Measurements from ENCODE around the gene C2CD4A.
A peak's percentile ranks its signal among the peaks of the same experiment; 100 is the strongest.

The C2CD4A gene

DNA sequence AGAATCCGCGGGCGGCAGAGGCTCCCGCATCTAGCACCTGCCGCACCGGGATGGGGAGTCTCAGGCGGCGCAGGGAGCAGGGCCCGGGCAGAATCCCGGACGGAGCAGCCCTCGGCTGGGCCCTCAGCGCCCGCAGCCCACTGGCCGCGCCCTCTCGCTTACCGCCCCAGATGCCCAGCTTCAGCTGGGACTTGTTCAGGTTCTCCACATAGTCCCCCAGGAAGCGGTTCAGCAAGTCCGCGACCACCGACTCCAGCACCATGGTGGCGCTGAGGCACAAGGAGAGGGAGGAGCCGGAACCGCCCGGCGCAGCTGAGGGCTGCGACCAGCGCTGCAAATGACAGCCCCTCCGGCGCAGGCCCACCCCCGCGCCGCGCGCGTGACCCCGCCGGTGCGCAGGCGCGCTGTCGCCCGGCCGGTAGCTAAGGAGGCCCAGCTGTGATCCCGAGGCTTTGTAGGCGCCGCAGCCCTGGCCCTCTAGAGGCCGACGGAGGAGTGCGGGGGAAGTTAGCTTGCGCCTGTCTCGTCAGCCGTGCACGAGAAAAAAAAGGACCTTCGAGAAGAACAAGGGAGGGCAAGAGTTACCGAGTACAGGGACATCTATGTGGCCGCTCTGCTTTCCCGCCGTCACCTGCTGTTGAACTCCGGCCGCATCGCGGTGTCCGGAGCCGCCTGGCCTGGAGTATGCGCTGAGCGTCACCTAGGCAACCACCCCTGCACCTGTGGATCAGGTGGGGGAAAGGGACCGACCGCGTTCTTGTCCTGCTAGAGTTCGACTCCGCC lies 6.5 kb upstream of the C2CD4A start, which contains the start of gene VPS13C:
Gene VPS13C, minus strand, starts transcription at position 335 of the 783 bp plus-strand sequence. Its CDS starts 73 bp downstream, at position 262.
- peak; percentile 98 for DNase-seq

DNA sequence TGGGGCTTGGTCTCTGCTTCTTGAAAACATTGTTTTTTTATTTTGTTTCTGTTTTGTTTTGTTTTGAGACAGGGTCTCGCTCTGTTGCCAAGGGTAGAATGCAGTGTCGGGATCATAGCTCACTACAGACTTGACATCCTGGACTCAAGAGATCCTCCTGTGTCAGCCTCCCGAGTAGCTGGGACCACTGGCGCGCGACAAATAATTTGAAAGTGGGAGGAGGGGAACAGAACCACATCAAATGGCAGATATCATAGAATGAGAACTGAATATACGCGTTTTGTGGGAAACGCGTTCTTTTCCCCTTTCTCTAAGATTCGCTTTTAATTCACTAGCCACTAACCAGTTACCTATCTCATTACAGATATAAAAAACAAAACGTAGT lies 5.9 kb upstream of the C2CD4A start:
- no peak for DNase-seq

DNA sequence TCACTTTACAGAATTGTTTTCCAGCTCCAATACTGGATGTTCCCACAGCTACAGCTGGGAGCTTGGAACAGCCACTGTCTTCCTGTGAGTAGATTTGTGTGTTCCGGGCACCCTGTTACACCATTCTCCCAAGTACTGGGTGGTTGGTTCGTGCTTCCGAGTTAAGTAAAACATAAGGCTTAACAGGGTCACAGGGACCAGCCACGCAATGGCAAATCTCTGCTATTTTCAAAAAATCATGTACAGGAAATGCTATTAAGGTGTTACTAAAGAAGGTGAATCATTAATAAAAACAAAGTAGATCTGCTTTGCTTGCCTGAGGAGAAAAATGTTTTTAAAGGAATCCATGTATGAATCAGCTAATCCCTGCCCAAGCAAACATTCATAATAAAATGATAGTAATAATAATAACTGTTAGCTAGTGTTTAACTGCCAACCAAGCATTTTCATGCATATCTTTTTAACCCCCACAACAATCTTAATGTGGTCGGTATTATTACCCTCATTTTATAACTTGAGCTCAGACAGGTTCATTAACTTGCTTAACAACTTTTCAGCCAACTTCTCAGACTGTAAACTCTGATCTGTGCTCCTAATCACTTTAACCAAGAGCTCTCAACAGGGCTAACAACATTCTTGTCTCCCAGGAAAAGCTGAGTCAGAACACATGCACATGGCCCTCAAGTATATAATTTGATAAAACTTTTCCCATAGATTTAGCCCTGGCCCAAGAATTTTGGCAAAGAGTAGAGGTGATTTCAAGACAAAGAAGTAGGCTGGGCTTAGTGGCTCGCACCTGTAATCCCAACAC lies 2.7 kb upstream of the C2CD4A start:
- peak; percentile 17 for DNase-seq

DNA sequence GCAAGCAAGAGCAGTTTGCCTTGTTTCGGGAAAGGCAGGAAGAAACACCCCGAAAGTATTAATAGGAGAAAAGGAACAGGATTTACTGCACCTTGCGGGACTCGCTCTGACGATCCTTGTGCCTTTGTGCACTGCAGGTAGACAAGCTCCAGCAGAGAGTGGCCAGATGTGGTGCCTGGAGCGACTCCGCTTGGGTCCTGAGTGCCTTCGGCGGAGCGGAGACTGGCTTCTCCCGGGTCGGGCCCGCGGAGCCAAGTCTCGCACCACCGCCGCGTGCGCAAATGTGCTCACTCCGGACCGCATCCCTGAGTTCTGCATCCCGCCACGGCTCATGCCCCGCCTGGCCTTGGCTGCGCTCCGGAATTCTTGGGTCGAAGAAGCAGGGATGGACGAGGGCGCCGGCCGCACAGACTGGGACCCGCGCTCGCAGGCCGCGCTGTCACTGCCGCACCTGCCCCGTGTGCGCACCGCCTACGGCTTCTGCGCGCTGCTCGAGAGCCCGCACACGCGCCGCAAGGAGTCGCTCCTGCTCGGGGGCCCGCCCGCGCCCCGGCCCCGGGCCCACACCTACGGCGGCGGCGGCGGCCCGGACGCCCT lies 769 bp downstream of the C2CD4A start:
- peak; percentile 86 for DNase-seq

DNA sequence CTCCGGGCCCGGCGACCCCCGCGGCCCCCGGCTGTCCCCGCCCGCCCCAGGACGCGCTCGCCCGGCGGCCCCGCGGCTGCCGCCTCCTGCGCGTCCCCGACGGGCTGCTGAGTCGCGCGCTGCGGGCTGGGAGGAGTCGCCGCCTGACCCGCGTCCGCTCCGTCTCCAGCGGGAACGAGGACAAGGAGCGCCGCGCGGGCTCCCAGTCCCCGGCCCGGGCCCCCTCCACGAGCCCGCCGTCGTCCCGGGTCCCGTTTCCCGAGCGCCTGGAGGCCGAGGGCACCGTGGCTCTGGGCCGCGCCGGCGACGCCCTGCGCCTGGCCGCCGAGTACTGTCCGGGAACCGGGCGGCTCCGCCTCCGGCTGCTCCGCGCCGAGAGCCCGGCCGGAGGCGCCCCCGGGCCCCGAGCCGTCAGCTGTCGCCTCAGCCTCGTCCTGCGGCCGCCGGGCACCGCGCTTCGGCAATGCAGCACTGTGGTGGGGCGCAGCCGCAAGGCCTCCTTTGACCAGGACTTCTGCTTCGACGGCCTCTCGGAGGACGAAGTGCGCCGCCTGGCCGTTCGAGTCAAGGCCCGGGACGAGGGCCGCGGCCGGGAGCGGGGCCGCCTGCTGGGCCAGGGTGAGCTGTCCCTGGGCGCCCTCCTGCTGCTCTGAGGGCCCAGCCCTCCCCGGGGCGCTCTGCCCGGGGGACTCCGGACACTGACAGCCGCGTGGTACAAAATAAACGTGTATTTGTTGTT lies 1.5 kb downstream of the C2CD4A start:
- peak; percentile 80 for DNase-seq

DNA sequence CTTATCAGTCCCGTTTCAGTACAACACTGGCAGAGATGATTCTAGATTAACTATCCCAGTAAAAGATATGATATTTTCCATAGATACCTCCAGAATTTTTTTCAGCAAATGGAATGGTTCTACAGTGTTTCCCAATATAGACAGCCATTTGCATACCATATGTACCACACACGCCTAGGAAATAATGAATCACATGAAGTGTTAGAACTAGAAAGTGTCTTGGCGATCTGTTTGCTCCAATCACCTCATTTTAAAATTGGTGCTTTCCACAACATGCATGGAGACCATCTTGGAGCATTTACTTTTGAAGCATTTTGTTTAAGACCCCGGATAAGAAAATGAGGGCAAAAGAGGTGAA lies 2.0 kb downstream of the C2CD4A start:
- DNase-seq: peak; percentile 55

DNA sequence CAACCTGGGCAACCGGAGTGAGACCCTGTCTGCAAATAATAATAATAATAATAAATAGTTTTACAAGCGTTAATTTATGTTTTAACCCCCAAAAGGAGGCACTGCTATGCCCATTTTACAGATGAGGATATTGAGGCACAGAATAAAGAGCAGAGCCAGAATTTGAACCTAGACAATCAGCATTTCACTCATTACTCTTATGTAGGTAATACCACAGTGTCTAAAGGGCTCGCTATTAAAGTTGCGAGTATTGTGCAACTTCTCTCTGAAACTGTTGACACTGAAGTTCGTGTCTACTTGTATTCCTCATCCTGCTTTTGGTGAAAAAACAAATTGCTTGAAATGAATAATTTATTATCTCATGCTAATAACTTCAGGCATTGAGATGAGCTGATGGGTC lies 2.8 kb downstream of the C2CD4A start:
- no peak for DNase-seq

DNA sequence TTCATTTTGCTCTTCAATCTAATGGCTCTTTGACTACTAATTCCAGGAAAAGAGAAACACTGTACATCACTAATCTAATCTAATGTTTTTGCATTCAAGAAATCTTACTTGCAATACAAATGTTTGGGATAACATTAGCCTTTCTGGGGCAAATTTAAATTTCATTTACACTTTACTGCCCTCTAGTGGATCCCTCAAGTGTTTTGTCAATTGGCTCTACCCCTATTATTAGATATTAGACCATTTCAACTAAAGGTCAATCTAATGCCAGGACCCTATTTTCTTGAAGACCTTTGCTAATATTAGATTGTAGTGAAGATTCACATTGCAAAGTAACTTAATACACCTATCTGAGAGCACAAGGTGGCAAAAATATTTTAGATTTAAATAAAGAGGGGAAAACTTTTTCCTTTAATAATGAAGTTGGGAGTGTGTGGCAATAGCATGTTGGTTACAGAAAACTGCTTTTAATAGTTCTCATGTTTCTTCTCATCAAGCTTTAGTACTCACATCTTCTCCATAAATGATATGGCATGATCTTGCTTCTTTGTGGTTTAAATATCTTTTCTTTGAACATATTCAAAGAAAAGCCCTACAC lies 5.0 kb downstream of the C2CD4A start:
- DNase-seq: peak; percentile 69

DNA sequence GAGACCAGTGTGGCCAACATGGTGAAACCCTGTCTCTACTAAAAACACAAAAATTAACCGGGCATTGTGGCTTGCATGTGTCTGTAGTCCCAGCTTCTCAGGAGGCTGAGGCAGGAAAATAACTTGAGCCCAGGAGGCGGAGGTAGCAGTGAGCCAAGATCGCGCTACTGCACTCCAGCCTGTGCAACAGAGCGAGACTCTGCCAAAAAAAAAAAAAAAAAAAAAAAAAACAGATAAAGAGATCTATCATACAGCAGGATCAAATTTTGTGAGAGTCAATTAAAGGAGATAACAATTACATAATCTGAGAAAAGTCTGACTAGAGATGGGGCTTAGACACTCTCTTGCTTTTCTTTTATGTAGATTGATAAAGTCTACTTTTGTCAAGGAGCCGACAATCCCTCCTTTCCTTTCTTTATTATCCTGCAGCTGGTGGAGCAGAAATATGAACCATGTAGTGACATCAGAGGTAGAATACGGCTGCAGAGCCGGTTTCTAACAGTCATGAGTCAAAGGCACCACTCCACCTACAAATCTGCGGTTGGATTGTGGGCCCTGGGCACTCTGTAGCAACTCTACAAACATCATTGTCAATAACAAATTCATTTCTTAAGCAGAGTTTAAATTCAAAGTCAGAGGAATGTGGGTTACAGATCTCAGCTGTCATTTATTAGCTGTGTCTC lies 9.0 kb downstream of the C2CD4A start:
- DNase-seq: no peak

DNA sequence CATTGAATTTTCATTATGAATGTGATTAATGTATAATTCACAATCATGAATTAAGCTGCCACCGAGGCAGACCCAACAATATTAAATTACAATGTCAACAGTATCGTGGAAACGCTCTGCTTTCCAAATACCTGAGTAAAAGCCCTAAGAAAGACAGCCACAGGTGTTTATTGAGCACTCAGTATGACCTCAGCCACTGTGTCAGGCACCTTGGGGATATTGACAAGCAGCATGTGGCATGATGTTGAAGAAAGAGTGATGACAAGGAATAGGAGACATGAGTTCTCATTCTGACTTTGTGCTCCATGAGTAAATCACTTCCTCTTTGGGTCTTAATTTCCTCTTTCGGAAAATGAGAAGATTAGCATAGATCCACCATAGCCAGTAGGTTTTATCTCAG lies 12.8 kb downstream of the C2CD4A start:
- peak; percentile 42 for DNase-seq

DNA sequence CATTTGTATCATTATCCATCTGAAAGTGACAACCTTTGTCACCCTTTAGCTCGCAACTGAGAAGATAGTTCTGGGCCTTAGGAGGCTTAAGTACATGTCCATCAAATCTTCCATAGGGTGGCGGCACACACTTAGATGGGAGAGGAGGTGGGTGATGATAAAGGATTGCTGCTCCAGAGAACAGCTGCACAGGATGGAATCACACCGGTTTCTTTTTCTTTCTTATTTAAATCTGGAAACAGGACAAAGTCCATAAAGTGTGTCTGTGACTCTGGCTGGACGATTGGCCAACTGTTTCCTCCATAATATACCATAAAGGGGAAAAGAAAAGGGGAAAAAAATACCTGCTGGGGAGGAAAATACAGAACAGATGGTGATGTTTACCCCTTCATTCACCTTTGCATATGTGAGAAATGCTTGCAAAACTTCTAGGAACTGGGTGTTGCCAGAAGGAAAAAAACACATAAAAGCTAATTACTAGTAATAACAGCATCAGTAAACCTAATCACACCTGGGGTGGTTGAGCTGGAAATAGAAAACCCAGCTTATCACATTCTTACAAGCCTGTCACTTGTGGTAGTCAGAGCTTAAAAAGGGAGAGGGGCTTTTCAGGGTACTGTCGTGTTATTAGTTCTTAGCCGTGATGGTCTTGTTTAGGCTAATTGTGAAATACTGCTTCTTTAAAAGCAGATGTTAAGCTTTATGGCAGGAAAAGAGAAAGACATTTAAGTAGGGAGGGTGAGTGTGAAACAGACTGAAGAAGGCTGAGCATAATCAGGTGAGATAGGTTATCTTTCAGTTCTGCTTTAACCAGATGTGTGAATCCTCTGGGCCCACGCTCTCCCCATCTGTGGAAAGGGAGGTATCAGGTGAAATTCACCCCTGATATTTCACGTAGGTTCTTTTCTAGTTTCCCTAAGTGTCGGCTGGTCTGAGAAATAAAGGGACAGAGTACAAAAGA lies 16.7 kb downstream of the C2CD4A start:
- DNase-seq: peak; percentile 97

DNA sequence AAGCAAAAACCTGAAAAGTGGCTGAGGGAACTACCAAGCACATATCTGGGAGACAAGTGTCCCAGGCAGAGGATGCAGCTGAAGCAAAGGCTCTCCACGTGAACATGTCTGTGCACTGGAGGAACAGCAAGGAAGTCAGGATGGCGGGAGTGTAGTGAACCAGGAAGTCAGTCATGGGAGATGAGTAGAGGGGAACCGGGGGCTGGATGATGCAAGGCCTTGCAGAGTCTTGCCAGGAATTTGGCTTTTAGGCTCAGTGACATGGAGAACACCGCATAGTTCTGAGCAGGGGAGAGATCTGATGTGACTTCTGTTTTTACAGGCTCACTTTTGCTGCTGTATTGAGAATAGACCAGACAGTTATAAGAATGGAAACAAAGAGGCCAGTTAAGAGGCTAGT lies 19.0 kb downstream of the C2CD4A start:
- DNase-seq: no peak

DNA sequence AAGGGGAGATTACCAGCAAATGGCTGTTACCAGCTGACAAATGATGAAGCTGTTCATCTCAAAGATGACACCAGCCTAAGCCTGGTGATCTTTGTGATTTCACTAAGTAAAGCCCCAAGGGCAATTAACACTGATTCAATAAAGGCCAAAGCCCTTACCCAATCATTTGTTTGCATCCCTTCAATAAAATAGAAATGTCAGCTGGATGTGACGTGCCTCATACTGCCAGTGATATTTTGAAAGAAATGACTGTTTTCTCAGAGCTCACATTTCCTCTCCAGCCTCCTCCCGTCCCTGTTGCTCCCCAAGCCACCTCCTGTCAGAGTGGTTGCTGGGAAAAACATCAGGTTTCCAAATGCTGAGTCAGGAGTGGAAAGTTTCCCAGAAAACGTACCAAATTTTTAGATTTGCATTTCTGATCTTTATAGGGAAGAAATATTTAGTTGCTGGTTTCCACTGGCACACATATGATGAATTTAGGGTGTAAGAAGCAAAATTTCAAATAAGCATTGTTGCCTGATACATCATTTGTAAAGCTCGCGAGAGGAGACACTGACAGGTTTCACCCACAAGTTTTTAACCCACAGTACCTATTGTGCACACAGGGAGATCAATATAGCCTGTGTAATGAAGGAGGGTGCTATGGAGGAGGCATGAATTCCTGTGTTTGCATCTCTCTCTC lies 21.0 kb downstream of the C2CD4A start:
- DNase-seq: peak; percentile 96

DNA sequence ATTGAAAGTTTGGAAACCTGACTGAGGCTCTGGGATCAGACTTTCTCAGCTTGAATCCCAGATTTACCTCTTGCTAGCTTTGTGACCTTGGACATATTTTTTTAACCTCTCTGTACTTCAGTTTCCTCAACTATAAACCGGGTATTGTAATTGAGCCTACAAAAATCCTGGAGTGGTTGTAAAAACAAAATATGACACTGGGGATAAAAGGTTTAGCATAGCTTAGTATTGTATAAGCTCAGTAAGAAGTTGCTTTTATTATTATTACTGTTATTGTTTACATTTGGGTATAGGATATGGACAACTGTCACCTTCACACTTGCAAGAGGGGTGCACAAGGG lies 21.5 kb downstream of the C2CD4A start:
- no peak for DNase-seq

DNA sequence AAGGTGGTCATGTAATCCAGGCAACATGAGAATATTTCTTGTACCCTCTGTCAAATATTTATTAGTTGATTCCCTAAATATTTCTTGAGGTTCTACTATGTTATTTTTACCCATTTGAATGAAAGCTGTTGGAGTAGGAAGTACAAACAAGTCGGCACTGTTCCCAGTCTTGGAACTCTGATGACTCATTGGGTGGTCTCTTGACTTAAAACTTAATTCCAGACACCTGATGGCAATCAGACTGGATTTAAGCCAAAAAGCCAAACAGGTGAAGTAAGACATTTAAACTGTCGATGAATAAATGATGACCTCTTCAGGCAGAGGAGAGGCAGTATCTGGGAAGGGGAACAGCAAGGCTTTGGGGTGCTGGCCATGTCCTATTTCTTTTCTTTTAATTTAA lies 22.8 kb downstream of the C2CD4A start:
- DNase-seq: peak; percentile 61

DNA sequence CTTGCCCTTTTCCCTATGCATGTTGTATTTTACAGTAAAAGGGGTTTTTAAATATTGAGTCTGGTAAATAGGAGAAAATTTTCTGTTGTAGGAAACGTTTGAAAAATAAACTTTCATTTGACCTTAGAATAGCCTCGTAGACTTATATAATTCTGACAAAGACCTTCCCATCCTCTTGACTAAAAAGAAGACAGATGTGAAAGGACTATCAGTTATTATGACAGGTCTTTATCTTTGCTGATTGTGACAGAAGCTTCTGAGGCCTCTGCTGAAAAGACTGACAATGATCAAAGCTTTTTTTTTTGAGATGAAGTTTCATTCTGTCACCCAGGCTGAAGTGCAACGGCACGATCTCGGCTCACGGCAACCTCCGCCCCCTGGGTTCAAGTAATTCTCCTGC lies 24.2 kb downstream of the C2CD4A start:
- DNase-seq: no peak

DNA sequence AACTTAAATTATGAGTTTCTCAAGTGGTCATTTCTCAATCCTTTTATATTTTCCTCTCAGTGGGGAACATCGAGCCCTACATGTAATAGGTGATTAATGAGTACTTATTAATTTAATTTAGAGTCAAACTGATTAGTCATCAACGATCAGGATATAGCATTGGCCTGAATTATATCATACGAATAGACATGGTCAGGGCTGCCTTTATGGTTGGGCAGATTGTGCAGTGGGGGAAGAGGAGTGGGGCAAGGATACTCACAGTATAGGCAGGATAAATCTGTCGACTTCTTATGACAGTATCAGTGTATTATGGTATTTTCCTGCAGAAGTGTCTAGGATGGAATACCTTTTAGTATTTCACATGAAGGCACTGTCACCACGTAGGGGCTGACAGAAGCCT lies 27.0 kb downstream of the C2CD4A start:
- DNase-seq: no peak

DNA sequence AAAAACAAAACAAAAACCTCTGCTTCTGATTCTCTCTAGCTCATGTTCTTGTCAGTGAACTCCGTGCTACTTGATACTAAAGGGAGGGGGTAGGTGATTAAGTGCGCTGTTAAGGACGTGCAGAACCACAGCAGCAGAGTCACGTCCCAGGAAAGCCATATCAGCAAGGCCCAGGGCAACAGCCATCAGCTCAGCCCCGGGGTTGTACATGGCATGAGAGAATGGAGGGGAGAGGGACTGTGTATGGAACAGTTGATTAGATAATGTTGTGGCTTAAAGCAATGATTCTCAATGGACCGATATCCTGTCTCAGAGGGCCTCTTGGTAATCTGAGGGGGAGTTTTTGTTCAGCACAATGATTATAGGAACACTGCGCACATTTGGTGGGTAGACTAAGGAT lies 27.6 kb downstream of the C2CD4A start:
- no peak for DNase-seq

DNA sequence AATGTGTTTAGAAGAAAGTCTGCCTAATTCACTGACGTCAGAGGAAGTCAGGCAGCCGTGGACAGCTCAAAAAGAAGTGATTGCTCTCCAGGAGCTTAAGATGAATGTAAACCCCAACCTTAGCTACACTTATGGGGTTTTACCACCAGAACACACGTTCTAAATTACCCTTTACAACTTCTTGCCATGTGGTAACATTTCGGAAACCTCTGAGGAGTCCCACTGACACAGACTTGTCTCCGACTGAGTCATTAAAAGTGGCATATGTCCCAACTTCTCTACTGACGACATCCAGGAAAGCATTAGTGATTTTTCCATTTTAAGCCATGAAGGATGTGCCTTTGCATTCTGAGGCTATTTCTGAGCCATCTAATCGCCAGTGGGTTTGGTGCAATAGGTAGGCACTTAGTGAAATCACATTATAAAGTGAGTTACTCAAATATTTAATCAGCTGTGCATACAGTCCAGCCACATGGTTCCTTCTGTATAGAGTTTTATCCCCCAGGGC lies 32.4 kb downstream of the C2CD4A start:
- peak; percentile 97 for DNase-seq

DNA sequence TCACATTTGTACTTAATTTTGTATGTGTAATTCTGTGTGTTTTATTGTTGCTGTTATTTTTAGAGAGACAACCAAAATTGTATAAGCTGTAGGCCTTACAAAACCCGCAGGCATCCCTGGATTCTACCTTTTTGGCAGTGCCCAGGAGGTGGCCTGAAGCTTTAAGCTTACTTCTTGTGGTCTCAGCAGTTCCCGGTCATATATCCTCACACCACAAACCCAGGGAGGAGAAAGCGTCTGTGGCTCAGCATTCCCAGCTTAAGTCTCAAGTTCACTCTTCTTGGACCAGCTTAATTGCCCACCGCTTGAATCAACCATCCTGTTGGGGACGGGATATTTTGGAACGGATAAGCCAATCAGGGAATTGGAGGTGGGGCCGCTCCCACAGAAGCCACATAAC lies 36.7 kb downstream of the C2CD4A start:
- no peak for DNase-seq

Measured in NCI-H69 (cell line).